Measurements from ENCODE around the gene PLEK2.
"Not testable (repeated sequence)": the region's sequence is repeated elsewhere in the genome, so short reads cannot be mapped to it uniquely, and the experiment has no call there.

The PLEK2 gene

GRCh38 chr14:67416085-67416484 lies 4.1 kb upstream of the PLEK2 start:
- no peak for TF ChIP-seq CTCF (IDR thresholded peaks at IDR 0.05; ENCODE audit: borderline replicate concordance, control extremely low read depth, extremely low read depth, insufficient read depth, missing control alignments)
- DNase-seq (ENCODE audit: low spot score): no peak
- in situ Hi-C loops (cut with MboI; ENCODE audit: low sequenced_read_pairs, unreplicated experiment): loop anchor here (25.0 kb wide), 1 partner anchor 296 kb away; the partner anchor contains the start of gene RDH12

GRCh38 chr14:67415610-67416009 lies 3.6 kb upstream of the PLEK2 start:
- in situ Hi-C loops (cut with MboI; ENCODE audit: low sequenced_read_pairs, unreplicated experiment): loop anchor here (25.0 kb wide), 1 partner anchor 297 kb away; the partner anchor contains the start of gene RDH12

GRCh38 chr14:67413806-67414769 lies 2.1 kb upstream of the PLEK2 start:
- no peak for TF ChIP-seq CTCF (IDR thresholded peaks at IDR 0.05; ENCODE audit: borderline replicate concordance, control extremely low read depth, extremely low read depth, insufficient read depth, missing control alignments)
- in situ Hi-C loops (cut with MboI; ENCODE audit: low sequenced_read_pairs, unreplicated experiment): loop anchor here (25.0 kb wide), 1 partner anchor 298 kb away; the partner anchor contains the start of gene RDH12
- no peak for DNase-seq (ENCODE audit: low spot score)

More at GRCh38 chr14:67415610-67416009, 3.6 kb upstream of the PLEK2 start:
- not testable (repeated sequence) for DNase-seq (ENCODE audit: low spot score)

GRCh38 chr14:67411370-67411769 lies 595 bp downstream of the PLEK2 start:
- DNase-seq (ENCODE audit: low spot score): no peak
- TF ChIP-seq CTCF (IDR thresholded peaks at IDR 0.05; ENCODE audit: borderline replicate concordance, control extremely low read depth, extremely low read depth, insufficient read depth, missing control alignments): no peak
- in situ Hi-C loops (cut with MboI; ENCODE audit: low sequenced_read_pairs, unreplicated experiment): loop anchor here (25.0 kb wide), 1 partner anchor 301 kb away; the partner anchor contains the start of gene RDH12

GRCh38 chr14:67410313-67410712 lies 1.7 kb downstream of the PLEK2 start:
- in situ Hi-C loops (cut with MboI; ENCODE audit: low sequenced_read_pairs, unreplicated experiment): loop anchor here (25.0 kb wide), 1 partner anchor 302 kb away; the partner anchor contains the start of gene RDH12
- DNase-seq (ENCODE audit: low spot score): no peak

GRCh38 chr14:67409461-67409860 lies 2.5 kb downstream of the PLEK2 start:
- in situ Hi-C loops (cut with MboI; ENCODE audit: low sequenced_read_pairs, unreplicated experiment): loop anchor here (25.0 kb wide), 1 partner anchor 303 kb away; the partner anchor contains the start of gene RDH12
- DNase-seq (ENCODE audit: low spot score): no peak
- no peak for TF ChIP-seq CTCF (IDR thresholded peaks at IDR 0.05; ENCODE audit: borderline replicate concordance, control extremely low read depth, extremely low read depth, insufficient read depth, missing control alignments)

More at GRCh38 chr14:67410313-67410712, 1.7 kb downstream of the PLEK2 start:
- TF ChIP-seq CTCF (IDR thresholded peaks at IDR 0.05; ENCODE audit: borderline replicate concordance, control extremely low read depth, extremely low read depth, insufficient read depth, missing control alignments): no peak

- in situ Hi-C loops (cut with MboI; ENCODE audit: low sequenced_read_pairs, unreplicated experiment): loop anchor here (25.0 kb wide), 1 partner anchor 304 kb away; the partner anchor contains the start of gene RDH12
- DNase-seq (ENCODE audit: low spot score): not testable (repeated sequence)
These were observed 3.7 kb downstream of the PLEK2 start for GRCh38 chr14:67408122-67408801.
